ENCODE measurements around the gene NR3C2.

DNA sequence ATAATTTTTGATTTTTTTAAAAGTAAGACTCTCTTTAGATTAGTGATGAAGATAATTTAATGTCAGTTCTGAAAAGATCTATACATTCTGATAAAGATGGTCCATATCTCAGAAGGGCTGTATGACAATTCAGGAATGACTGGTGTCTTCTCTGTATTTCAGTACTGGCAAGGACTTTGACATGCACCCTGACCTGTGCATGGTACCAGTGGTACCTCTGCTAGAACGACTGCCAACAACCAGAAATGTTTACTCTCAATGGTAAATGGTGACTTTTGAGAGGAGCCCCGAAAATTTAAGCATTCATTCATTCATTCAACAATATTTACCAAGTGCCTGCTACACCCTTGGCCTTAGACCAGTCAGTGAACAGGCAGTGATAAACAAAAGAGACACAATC lies 4.8 kb downstream of the NR3C2 start:
- TF ChIP-seq, protein P1, sequence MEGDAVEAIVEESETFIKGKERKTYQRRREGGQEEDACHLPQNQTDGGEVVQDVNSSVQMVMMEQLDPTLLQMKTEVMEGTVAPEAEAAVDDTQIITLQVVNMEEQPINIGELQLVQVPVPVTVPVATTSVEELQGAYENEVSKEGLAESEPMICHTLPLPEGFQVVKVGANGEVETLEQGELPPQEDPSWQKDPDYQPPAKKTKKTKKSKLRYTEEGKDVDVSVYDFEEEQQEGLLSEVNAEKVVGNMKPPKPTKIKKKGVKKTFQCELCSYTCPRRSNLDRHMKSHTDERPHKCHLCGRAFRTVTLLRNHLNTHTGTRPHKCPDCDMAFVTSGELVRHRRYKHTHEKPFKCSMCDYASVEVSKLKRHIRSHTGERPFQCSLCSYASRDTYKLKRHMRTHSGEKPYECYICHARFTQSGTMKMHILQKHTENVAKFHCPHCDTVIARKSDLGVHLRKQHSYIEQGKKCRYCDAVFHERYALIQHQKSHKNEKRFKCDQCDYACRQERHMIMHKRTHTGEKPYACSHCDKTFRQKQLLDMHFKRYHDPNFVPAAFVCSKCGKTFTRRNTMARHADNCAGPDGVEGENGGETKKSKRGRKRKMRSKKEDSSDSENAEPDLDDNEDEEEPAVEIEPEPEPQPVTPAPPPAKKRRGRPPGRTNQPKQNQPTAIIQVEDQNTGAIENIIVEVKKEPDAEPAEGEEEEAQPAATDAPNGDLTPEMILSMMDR (conservative IDR thresholded peaks at IDR 0.05; ENCODE audit: low read depth, low read length): no peak
- no peak for TF ChIP-seq EZH2 (IDR thresholded peaks at IDR 0.05; ENCODE audit: borderline replicate concordance, low read depth, low read length, poor library complexity, severe bottlenecking)

Data from A673 (cell line).